Stimulated activated CD4-positive, alpha-beta T cell treated with anti-CD3 and anti-CD28 coated beads, TNF-alpha, amount 100 ng/mL, for 4 hours (primary cell): Measurements from ENCODE around the gene DEFB119.
"Not testable (repeated sequence)": the region's sequence is repeated elsewhere in the genome, so short reads cannot be mapped to it uniquely, and the experiment has no call there.

Experiments used
- DNase-seq, 3 experiments: peaks; one replicate each; pipeline ENCODE4 v3.0.0-alpha.2; 2020; ENCODE audit warnings: low read depth in 3 of 3

Gene DEFB119, protein sequence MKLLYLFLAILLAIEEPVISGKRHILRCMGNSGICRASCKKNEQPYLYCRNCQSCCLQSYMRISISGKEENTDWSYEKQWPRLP

GRCh38 chr20:31390490-31390889 is at the start of gene DEFB119:
Gene DEFB119 (minus strand): TSS chr20:31390590. CDS start chr20:31390483, 107 bp downstream.
- no peak for DNase-seq

- no peak for DNase-seq
Observed at GRCh38 chr20:31430568-31431115, 40.3 kb upstream of the DEFB119 start.

- not testable (repeated sequence) for DNase-seq
Observed at GRCh38 chr20:31427576-31427975, 37.2 kb upstream of the DEFB119 start.

DNA sequence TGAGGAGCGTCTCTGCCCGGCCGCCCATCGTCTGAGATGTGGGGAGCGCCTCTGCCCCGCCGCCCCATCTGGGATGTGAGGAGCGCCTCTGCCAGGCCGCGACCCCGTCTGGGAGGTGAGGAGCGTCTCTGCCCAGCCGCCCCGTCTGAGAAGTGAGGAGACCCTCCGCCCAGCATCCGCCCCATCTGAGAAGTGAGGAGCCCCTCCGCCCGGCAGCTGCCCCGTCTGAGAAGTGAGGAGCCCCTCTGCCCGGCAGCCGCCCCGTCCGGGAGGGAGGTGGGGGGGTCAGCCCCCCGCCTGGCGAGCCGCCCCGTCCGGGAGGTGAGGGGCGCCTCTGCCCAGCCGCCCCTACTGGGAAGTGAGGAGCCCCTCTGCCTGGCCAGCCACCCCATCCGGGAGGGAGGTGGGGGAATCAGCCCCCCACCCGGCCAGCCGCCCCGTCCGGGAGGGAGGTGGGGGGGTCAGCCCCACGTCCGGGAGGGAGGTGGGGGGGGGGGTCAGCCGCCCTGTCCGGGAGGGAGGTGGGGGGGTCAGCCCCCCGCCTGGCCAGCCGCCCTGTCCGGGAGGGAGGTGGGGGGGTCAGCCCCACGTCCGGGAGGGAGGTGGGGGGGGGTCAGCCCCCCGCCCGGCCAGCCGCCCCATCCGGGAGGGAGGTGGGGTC is 36.6 kb upstream of the DEFB119 start:
- not testable (repeated sequence) for DNase-seq

- no peak for DNase-seq
Observed at GRCh38 chr20:31425797-31426196, 35.4 kb upstream of the DEFB119 start.

GRCh38 chr20:31418307-31418706 is 27.9 kb upstream of the DEFB119 start:
- no peak for DNase-seq

DNA sequence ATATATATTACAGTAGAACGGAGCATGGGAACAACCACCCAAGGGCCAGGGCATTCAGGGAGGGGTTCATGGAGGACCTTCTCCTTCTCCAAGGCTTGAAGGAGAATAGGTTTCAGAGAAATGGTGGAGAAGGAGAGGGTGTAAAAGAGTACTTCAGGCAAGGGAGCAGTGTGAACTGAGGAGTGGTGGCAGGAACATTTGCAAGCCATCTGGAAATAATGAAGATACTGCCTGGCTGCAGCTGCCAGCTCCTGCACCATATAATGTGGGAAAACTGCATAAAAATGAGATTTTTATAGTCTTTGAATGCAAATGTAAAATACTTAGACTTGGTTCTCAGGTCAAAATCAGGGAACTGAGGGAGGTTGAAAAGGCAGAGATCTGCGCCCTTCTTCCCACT is 25.3 kb upstream of the DEFB119 start:
- no peak for DNase-seq

DNA sequence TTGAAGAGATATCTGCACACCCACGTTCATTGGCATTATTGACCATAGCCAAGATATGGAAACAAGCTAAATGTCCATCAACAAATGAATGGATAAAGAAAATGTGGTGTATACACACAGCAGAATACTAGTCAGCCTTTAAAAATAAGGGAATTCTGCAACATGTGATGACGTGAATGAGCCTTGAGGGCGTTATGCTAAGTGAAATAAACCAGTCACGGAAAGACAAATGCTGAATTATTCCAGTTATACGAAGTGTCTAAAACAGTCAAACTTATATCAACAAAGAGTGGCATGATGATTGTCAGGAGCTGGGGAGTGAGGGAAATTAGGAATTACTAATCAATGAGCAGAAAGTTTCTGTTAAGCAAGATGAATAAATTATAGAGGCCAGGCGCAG is 24.0 kb upstream of the DEFB119 start:
- DNase-seq = no peak

DNA sequence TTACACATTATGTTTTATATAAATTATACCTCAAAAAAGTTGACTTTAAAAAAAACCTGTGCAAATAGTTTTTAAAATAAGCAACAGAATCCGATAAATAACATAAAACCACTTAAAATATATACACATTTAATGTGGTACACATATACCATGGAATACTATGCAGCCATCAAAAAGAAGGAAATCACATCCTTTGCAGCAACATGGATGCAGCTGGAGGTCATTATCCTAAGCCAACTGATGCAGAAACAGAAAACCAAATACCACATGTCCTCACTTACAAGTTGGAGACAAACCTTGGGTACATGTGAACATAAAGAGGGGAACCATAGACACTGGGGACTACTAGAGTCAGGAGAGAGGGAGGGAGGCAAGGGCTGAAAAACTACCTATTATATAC is 19.6 kb upstream of the DEFB119 start:
- no peak for DNase-seq

DNA sequence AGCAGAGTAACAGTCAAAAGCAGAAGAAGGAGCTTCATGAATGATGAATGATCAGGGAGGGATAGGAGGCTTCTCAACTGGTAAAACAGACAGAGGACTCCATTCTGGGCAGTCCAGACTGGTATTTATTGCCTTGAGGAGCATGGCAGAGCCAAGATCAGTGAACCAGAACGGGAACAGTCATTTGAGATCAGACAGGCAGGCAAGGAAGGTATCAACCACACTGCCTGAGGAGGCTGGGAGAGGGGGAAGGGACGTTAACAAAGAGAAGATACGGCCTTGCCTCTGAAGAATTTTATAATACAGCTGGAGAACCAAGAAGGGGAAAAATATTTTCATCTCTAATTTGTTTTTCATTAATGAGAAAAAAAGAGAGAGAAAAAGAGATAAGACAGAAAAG is 15.7 kb upstream of the DEFB119 start, which contains the start of gene DEFB121:
DEFB121 (minus strand) TSS at position 101 of the 400 bp plus-strand sequence; CDS start at position 38, 63 bp downstream.
- no peak for DNase-seq

DNA sequence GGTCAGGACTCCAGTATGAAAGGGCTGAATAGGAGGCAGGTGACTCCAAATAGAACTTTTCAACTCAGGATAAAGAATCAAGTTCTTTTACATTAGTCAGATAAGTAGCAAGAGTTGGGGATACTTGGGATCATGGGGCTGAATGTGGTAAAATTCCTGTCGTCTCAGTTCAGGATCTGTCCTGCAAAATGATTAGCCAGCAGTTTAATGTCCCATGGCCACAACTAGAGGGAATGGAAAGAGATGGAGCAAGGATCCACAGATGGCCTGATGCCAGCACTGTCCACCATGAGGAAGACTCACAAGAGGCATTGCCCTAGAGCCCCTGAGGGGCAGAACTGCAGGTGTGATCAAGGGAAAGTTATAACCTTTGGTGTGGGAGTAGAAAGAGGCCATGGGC is 13.5 kb upstream of the DEFB119 start:
- no peak for DNase-seq

- no peak for DNase-seq
Observed at GRCh38 chr20:31394900-31395299, 4.5 kb upstream of the DEFB119 start.

GRCh38 chr20:31392836-31393235 is 2.4 kb upstream of the DEFB119 start:
- DNase-seq = no peak

DNA sequence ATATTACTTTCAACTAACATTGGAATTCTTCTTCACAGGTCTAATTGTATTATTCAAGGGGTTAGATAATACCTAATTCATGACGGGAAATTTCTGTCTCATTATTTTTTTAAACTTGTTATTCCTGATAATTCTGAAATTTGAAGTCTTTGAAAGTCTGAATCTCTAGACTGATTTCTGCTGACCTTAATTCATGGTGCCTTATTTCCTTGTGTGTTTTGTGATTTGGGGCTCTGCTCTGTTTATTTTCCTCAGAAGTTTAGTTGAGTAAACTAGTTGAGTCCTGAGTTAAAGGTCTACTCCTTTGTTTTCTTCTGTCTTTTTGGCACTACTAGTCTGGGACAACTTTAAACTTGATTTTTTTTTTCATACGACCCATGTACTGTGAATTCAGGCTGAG is 16.0 kb downstream of the DEFB119 start:
- no peak for DNase-seq

- no peak for DNase-seq
Observed at GRCh38 chr20:31368301-31368700, 22.1 kb downstream of the DEFB119 start, which contains the start of gene DEFB118. Gene DEFB118 (plus strand): TSS chr20:31368601. CDS start chr20:31368651, 50 bp downstream.

GRCh38 chr20:31364272-31364671 is 26.1 kb downstream of the DEFB119 start:
- not testable (repeated sequence) for DNase-seq

DNA sequence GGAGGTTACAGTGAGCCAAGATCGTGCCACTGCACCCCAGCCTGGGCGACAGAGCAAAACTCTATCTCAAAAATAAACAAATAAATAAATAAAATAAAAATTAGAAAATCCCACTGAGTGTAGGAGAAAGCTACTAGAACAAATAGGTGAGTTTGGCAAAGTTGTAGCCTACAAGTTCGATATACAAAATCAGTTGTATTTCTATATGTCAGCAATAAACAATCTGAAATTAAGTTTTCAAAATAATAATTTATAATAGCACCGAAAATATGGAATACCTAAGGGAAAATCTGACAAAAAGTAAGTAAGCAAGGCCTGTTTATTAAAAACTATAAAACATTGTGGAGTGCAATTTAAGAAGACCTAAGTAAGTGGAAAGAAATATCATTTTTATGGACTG is 27.1 kb downstream of the DEFB119 start:
- no peak for DNase-seq

GRCh38 chr20:31355981-31356380 is 34.4 kb downstream of the DEFB119 start:
- no peak for DNase-seq

DNA sequence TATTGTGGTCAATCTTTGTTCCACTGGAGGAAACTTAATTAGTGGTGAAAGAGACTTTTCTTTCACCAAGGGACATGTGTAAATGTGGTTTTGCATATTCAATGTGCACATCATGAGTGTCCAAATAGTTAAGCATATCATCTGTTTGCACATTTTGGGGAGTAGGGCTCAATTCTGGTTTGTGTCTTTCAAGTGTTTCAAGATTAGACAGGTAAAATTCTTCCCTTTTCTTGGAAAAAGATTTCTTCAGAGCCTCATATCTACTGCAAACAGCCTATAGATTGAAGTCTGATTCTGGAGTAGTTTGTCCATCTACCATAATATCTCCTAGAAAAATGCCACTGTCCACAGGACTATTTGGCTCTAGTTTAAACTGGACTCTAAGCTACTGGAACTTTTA is 48.9 kb downstream of the DEFB119 start:
- no peak for DNase-seq

DNA sequence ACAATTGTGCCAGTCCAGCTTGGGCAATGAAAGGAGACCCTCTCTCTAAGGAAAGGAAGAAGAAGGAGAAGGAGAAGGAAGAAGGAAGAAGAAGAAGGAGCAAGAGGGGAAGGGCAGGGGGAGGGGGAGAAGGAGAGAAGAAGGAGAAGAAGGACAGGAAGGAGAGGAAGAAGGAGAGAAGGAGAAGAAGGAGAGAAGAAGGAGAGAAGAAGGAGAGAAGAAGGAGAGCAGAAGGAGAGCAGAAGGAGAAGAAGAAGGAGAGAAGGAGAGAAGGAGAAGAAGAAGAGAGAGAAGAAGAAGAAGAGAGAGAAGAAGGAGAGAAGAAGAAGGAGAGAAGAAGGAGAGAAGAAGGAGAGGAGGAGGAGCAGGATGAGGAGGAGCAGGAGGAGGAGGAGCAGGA is 59.5 kb downstream of the DEFB119 start:
- no peak for DNase-seq
